ENCODE results near the gene SQSTM1. TPM values are rescaled to one million over a fixed set of nuclear protein-coding genes. Genes with fewer than 3 reads are reported as not detected.
A peak's percentile ranks its signal among the peaks of the same experiment; 100 is the strongest.

SQSTM1 gene
- total RNA-seq, 2 donors from 2014 or later = 249 to 606 TPM

DNA sequence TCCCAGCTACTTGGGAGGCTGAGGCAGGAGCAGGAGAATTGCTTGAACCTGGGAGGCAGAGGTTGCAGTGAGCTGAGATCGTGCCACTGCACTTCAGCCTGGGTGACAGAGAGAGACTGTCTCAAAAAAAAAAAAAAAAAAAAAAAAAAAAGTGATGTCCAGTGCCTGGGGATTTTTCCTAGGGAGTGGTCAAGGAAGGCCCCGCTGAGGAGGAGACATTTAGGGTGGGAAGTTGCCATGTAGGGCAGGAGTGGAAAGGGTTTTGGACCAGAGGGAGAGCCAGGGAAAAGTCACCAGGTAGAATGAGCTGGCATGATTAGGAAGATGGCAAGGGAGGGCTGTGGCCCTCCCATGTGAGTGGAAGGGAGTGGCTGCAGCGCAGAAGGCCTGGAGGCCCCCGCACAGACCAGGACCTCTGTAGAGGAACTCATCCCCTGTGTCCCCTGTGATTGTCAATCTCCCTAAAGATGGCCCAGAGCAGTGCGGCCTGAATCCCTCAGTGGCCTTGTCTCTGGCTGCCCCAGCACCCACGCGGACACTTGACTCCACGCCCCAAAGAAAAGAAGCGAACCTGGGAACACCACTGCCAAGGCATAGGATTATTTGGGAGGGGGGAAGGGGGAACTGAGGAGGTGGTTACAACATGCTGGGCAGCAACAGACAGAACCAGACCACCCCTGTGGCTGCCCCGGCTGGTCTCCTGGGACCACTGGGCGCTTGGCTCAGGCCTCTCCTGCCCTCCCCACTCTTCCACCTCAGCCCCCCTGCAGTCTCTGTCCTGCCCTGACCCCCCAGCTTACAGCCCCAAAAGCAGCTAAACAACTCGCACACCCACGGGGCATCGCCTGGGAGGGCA, 2.6 kb upstream of the SQSTM1 start:
- no peaks in the 10 kb centered on the region for H3K9me3 ChIP-seq
- WGBS, 2 donors = 57 to 59% methylated on average over 7 to 11 of the region's 14 CpGs

DNA sequence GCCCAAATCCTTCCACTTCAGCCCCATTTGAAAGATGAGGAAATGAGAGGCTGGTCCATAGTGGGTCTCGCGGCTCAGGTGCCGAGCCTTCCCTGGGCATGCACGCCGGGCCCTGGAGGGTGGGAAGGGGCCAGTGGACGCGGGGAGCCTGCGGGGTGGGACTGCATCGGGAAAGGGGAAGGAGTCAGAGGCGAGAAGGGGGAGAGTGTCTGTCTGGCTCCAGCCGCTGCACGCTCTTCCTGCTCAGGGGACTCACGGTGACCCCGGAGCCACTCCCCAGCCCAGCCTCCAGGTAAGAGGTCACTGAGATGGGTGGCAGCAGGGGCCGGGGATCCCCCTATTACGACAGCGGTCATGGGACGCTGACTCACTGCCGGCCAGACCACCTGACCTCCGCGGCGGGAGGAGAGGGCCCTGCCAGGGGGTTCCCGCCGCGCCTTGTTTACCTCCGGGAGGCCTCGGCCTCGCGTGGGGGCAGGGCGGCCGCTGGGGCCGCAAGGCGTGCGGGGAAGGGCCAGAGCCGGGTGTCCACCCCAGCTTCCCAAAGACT, 1.9 kb upstream of the SQSTM1 start:
- Histone ChIP-seq H3K27ac (peak overlapping the region; percentile 97 to 100 (median 99)), H3K4me3 (no peak overlapping the region), H3K9me3 (no peaks in the 10 kb centered on the region), H3K36me3 (replicated peaks in 1 of 2; ENCODE audit: insufficient read depth in 1 of 2, low read depth in 2 of 2) (peaks cover under 1 to 3% of the 10 kb centered on the region in 2 donors), H3K27me3 (no peaks in the 10 kb centered on the region), H3K4me1 (peaks cover 52% of the 10 kb centered on the region)
- intact Hi-C loops (cut with DNase I) = no loop called here
- 2% methylated on average over 35 of the region's 35 CpGs; no CpG with 5 or more reads in 1 of the 2 donors for WGBS, 2 donors
- DNase-seq (peak; percentile 96 to 99 (median 98)), ATAC-seq (peak; percentile 75)
- TF ChIP-seq POLR2A (IDR thresholded peaks at IDR 0.05) = peak; percentile 52 to 78 (median 75)
- TF ChIP-seq, protein P1, sequence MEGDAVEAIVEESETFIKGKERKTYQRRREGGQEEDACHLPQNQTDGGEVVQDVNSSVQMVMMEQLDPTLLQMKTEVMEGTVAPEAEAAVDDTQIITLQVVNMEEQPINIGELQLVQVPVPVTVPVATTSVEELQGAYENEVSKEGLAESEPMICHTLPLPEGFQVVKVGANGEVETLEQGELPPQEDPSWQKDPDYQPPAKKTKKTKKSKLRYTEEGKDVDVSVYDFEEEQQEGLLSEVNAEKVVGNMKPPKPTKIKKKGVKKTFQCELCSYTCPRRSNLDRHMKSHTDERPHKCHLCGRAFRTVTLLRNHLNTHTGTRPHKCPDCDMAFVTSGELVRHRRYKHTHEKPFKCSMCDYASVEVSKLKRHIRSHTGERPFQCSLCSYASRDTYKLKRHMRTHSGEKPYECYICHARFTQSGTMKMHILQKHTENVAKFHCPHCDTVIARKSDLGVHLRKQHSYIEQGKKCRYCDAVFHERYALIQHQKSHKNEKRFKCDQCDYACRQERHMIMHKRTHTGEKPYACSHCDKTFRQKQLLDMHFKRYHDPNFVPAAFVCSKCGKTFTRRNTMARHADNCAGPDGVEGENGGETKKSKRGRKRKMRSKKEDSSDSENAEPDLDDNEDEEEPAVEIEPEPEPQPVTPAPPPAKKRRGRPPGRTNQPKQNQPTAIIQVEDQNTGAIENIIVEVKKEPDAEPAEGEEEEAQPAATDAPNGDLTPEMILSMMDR (IDR thresholded peaks at IDR 0.05) = no peak

More for the DNA sequence above, 2.6 kb upstream of the SQSTM1 start:
- peak overlapping the region; percentile 97 to 100 (median 99) for H3K27ac ChIP-seq
- H3K4me1 ChIP-seq = peaks cover 45% of the 10 kb centered on the region
- H3K36me3 ChIP-seq (replicated peaks in 1 of 2; ENCODE audit: insufficient read depth in 1 of 2, low read depth in 2 of 2) = no peaks in the 10 kb centered on the region
- H3K27me3 ChIP-seq = no peaks in the 10 kb centered on the region
- TF ChIP-seq POLR2A (IDR thresholded peaks at IDR 0.05) = no peak
- TF ChIP-seq, protein P1 (IDR thresholded peaks at IDR 0.05) = no peak
- DNase-seq (peak in 2 of 4 donors; percentile 18 to 26), ATAC-seq (no peak)
- intact Hi-C loops (cut with DNase I) = no loop called here
- no peak overlapping the region for H3K4me3 ChIP-seq

DNA sequence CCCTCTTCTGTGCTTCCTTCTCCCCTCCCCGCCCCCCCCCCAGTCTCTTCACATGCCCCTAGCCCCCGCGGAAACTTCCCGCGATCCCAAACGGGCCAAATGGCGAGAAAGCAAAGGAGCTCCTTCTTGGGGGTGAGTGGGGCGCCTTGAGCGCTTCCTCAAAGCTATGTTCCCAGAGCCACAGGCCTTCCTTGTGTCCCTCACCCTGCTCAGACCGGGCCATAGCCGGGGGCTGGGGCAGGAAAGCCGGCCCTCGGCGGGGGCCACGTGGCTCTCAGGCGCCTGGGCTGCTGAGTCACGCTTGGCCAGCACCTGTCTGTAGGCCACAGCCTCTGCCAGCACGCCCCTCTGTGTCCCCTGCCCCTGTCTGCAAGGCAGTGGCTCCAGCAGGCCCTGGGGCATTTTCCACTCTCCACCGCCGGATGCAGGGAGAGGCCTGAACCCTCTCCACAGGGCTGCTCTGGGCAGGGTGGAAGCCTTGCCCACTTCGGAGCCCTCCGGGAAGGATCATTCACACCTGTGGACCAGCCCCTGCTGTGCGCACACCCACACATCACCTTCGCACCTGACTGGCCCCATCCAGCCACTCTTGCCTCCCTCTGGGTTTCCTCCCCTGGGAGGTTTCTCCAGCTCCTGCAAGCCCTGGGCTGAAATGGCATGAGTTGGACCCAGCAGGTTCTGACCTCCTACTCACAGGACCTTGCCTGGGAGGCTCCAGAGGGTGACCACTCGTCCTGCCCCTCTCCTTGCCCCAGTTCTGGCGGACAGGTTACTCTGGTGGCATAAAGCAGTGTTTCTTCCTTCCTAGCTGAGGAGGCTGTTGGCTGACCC, 1.2 kb upstream of the SQSTM1 start:
- Histone ChIP-seq H3K27ac (peak overlapping the region; percentile 97 to 100 (median 99)), H3K27me3 (no peaks in the 10 kb centered on the region), H3K9me3 (no peaks in the 10 kb centered on the region), H3K4me3 (no peak overlapping the region), H3K4me1 (peaks cover 59% of the 10 kb centered on the region), H3K36me3 (replicated peaks in 1 of 2; ENCODE audit: insufficient read depth in 1 of 2, low read depth in 2 of 2) (peaks cover 7 to 10% of the 10 kb centered on the region in 2 donors)
- peak; percentile 31 for ATAC-seq
- peak; percentile 70 to 83 (median 81) for DNase-seq
- 25% methylated on average over 12 to 26 of the region's 26 CpGs for WGBS, 2 donors
- intact Hi-C loops (cut with DNase I) = no loop called here
- TF ChIP-seq, protein P1 (IDR thresholded peaks at IDR 0.05) = no peak
- TF ChIP-seq POLR2A (IDR thresholded peaks at IDR 0.05) = no peak

DNA sequence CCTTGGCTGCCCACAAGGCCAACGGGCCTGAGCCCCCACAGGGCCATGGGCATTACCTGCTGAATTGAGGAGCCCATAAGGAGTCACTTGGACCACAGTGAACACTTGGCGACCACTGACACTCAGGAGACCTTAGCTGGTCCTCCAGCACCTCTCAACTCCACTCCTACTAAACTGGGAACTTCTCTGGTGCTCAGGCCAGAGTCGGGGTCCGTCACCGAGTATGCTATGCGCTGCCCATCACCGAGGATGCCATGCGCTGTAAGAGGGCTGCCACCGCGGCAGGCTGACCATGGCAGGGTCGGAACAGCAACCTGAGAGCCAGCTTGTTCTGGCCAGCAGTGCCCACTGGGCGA, 600 bp upstream of the SQSTM1 start:
- peak overlapping the region; percentile 97 to 100 (median 99) for H3K27ac ChIP-seq
- H3K36me3 ChIP-seq (replicated peaks in 1 of 2; ENCODE audit: insufficient read depth in 1 of 2, low read depth in 2 of 2) = peaks cover 8 to 14% of the 10 kb centered on the region in 2 donors
- peak overlapping the region in 1 of 2 donors; percentile 90 for H3K4me3 ChIP-seq
- no peaks in the 10 kb centered on the region for H3K9me3 ChIP-seq
- no peak for TF ChIP-seq POLR2A (IDR thresholded peaks at IDR 0.05)
- TF ChIP-seq, protein P1 (IDR thresholded peaks at IDR 0.05) = no peak
- 28 to 33% methylated on average over 8 to 12 of the region's 12 CpGs for WGBS, 2 donors
- ATAC-seq (no peak), DNase-seq (no peak)
- intact Hi-C loops (cut with DNase I) = no loop called here
- peaks cover 65% of the 10 kb centered on the region for H3K4me1 ChIP-seq
- H3K27me3 ChIP-seq = no peaks in the 10 kb centered on the region

All from body of pancreas (tissue), 4 donors.